Upper lobe of left lung (tissue), 4 donors: ENCODE data around the gene SCRT2.

Experiments
- CTCF ChIP-seq, 6 experiments: fragments of 450-650 bp in 4 of 6; fragments of 200-600 bp in 2 of 6; sonication (generic) in 2 of 6; IDR thresholded peaks; one replicate each; pipeline ENCODE4 v1.5.1; 2016 to 2019; ENCODE audit warnings: antibody characterized with exemption in 6 of 6
- EP300 ChIP-seq, 4 donors: sonication (generic); formaldehyde crosslinking; IDR thresholded peaks; one replicate each; pipeline ENCODE4 v1.5.1; 2017; ENCODE audit warnings: antibody characterized with exemption in 4 of 4, control low read depth in 2 of 4
- POLR2A ChIP-seq, 4 donors: fragments of 450-650 bp; IDR thresholded peaks; one replicate each; pipeline ENCODE4 v1.5.1; 2016 to 2017; ENCODE audit warnings: antibody characterized with exemption in 4 of 4, mild to moderate bottlenecking in 2 of 4
- POLR2AphosphoS5 ChIP-seq, 2 donors: sonication (generic); formaldehyde crosslinking; IDR thresholded peaks; one replicate each; pipeline ENCODE4 v1.5.1; 2017; ENCODE audit warnings: antibody characterized with exemption in 2 of 2

- TF ChIP-seq EP300 (IDR thresholded peaks at IDR 0.05) (no peak), POLR2A (IDR thresholded peaks at IDR 0.05) (no peak), POLR2AphosphoS5 (IDR thresholded peaks at IDR 0.05) (no peak), CTCF (IDR thresholded peaks at IDR 0.05) (no peak)
Observed at GRCh38 chr20:615514-615913, 60.1 kb downstream of the SCRT2 start.
